Activated CD4-positive, alpha-beta T cell treated with anti-CD3 and anti-CD28 coated beads for 24 hours (primary cell): ENCODE measurements around the gene PSEN1.

Experiments used
- DNase-seq, 2 donors: peaks; one replicate each; pipeline ENCODE4 v3.0.0-alpha.2; 2020; ENCODE audit warnings: low read depth in 2 of 2

PSEN1 gene

GRCh38 chr14:73220061-73220460 lies 83.8 kb downstream of the PSEN1 start:
- DNase-seq = no peak

GRCh38 chr14:73220634-73221033 lies 84.3 kb downstream of the PSEN1 start:
- no peak for DNase-seq

GRCh38 chr14:73221945-73222344 lies 85.6 kb downstream of the PSEN1 start:
- no peak for DNase-seq

- DNase-seq = no peak
Observed at GRCh38 chr14:73223049-73223448, 86.7 kb downstream of the PSEN1 start.

GRCh38 chr14:73225496-73225895 lies 89.2 kb downstream of the PSEN1 start:
- no peak for DNase-seq

GRCh38 chr14:73227812-73228781 lies 91.8 kb downstream of the PSEN1 start:
- no peak for DNase-seq

GRCh38 chr14:73230051-73230450 lies 93.7 kb downstream of the PSEN1 start:
- DNase-seq = no peak

- no peak for DNase-seq
Observed at GRCh38 chr14:73231981-73232851, 95.9 kb downstream of the PSEN1 start.

GRCh38 chr14:73232984-73233383 lies 96.7 kb downstream of the PSEN1 start:
- DNase-seq = no peak

GRCh38 chr14:73233564-73233963 lies 97.3 kb downstream of the PSEN1 start:
- DNase-seq = no peak

GRCh38 chr14:73234029-73234428 lies 97.7 kb downstream of the PSEN1 start:
- no peak for DNase-seq

- DNase-seq = no peak
Observed at GRCh38 chr14:73234586-73235394, 98.5 kb downstream of the PSEN1 start.

- no peak for DNase-seq
Observed at GRCh38 chr14:73235531-73236155, 99.3 kb downstream of the PSEN1 start.

- DNase-seq = no peak
Observed at GRCh38 chr14:73236157-73236556, 99.8 kb downstream of the PSEN1 start.

- no peak for DNase-seq
Observed at GRCh38 chr14:73236752-73237218, 100.5 kb downstream of the PSEN1 start.

- DNase-seq = no peak
Observed at GRCh38 chr14:73237219-73237785, 101.0 kb downstream of the PSEN1 start, which contains the start of gene PAPLN. PAPLN (plus strand) TSS chr14:73237506; CDS start chr14:73239779, 2,273 bp downstream.

- DNase-seq = no peak
Observed at GRCh38 chr14:73237786-73238423, 101.6 kb downstream of the PSEN1 start.

- DNase-seq = no peak
Observed at GRCh38 chr14:73238424-73238852, 102.1 kb downstream of the PSEN1 start.

GRCh38 chr14:73238941-73239340 lies 102.6 kb downstream of the PSEN1 start:
- no peak for DNase-seq
